Hematopoietic multipotent progenitor cell treated with erythropoietin and hydrocortisone succinate and interleukin-3 and kit ligand, for 8 days (in vitro differentiated cells): ENCODE measurements around the gene IL12RB2.
"Not testable (repeated sequence)": the region's sequence is repeated elsewhere in the genome, so short reads cannot be mapped to it uniquely, and the experiment has no call there.

Source experiments
- DNase-seq: peaks from one replicate; pipeline ENCODE4 v3.0.0-alpha.2; 2015

IL12RB2 gene

DNA sequence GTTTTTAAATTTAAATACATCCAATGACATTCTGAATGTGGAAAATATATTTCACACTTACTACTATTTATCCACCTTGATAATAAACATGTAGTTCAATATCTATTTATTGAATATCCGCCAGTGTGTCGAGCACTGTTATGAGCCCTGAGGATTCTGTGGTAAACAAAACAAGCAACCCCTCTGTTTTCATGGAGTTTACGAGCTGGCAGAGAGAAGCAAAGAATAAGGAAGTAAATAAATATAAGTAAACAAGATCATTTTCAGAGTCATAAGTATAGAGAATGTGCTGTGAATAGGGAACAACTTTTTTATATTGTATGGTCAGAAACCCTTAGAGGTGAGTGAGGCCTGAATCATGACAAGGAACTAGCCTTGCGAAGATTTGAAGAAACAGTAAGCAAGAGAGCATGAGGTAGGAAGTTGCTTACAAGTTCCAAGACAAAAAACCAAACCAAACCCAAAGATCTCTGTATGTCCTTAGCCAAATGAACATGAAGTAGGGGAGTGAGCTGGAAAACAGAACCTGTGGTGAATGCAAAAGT is 128.9 kb downstream of the IL12RB2 start:
- no peak for DNase-seq

- DNase-seq = no peak
Observed at GRCh38 chr1:67437961-67438360, 130.3 kb downstream of the IL12RB2 start.

- DNase-seq = no peak
Observed at GRCh38 chr1:67439277-67440029, 131.8 kb downstream of the IL12RB2 start.

- DNase-seq = no peak
Observed at GRCh38 chr1:67440339-67440738, 132.7 kb downstream of the IL12RB2 start.

GRCh38 chr1:67441183-67441582 is 133.5 kb downstream of the IL12RB2 start:
- DNase-seq = peak; percentile 68

- no peak for DNase-seq
Observed at GRCh38 chr1:67441739-67442281, 134.1 kb downstream of the IL12RB2 start.

DNA sequence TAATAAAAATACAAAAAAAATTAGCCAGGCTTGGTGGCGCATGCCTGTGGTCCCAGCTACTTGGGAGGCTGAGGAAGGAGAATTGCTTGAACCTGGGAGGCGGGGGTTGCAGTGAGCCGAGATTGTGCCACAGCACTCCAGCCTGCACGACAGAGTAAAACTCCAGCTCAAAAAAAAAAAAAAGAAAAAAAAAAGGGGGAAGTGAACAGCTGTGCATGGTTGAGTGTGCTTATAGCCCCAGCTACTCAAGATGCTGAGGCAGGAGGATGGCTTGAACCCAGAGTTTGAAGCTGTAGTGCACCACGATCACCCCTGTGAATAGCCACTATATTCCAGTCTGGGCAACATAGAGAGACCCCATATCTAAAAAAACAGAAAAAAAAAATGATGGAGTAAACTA is 138.3 kb downstream of the IL12RB2 start:
- not testable (repeated sequence) for DNase-seq
